D721Med (cell line): Measurements from ENCODE around the gene ATAD1.
"Not testable (repeated sequence)": the region's sequence is repeated elsewhere in the genome, so short reads cannot be mapped to it uniquely, and the experiment has no call there.

ENCODE experiments used
- DNase-seq: peaks from one replicate; pipeline ENCODE4 v3.0.0; 2011; ENCODE audit warnings: low spot score; ENCODE audit not compliant: insufficient read length
- FAIRE-seq: peaks from 2 replicates; lab custom pipeline; 2011; peaks lifted over from hg19 to GRCh38; lab: Jason Lieb, UNC
- TF ChIP-seq, protein P1 (sequence below): IDR thresholded peaks from 2 replicates; pipeline ENCODE4 v1.5.1; 2012; ENCODE audit warnings: mild to moderate bottlenecking, control low read depth; ENCODE audit not compliant: insufficient read depth; ENCODE audit errors: missing control alignments

Gene ATAD1

DNA sequence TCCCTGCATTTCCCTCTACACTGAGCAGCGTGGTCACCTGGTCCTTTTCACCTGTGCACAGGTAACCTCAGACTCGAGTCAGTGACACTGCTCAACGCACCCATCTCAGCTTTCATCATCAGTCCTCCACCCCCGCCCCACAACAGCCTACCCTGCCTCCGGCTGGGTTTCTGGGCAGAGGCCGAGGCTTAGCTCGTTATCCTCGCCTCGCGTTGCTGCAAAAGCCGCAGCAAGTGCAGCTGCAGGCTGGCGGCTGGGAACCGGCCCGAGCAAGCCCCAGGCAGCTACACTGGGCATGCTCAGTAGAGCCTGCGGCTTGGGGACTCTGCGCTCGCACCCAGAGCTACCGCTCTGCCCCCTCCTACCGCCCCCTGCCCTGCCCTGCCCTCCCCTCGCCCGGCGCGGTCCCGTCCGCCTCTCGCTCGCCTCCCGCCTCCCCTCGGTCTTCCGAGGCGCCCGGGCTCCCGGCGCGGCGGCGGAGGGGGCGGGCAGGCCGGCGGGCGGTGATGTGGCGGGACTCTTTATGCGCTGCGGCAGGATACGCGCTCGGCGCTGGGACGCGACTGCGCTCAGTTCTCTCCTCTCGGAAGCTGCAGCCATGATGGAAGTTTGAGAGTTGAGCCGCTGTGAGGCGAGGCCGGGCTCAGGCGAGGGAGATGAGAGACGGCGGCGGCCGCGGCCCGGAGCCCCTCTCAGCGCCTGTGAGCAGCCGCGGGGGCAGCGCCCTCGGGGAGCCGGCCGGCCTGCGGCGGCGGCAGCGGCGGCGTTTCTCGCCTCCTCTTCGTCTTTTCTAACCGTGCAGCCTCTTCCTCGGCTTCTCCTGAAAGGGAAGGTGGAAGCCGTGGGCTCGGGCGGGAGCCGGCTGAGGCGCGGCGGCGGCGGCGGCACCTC, 45.3 kb upstream of the ATAD1 start, which contains the start of the genes KLLN and PTEN:
Gene KLLN, minus strand, starts transcription at position 481 of the 891 bp plus-strand sequence. CDS start 1,046 bp downstream, outside the sequence.
Gene PTEN, plus strand, starts transcription at position 573 of the 891 bp plus-strand sequence. CDS start 845 bp downstream, outside the sequence.
- DNase-seq (peak; percentile 69), FAIRE-seq (no peak)
- TF ChIP-seq, protein P1, sequence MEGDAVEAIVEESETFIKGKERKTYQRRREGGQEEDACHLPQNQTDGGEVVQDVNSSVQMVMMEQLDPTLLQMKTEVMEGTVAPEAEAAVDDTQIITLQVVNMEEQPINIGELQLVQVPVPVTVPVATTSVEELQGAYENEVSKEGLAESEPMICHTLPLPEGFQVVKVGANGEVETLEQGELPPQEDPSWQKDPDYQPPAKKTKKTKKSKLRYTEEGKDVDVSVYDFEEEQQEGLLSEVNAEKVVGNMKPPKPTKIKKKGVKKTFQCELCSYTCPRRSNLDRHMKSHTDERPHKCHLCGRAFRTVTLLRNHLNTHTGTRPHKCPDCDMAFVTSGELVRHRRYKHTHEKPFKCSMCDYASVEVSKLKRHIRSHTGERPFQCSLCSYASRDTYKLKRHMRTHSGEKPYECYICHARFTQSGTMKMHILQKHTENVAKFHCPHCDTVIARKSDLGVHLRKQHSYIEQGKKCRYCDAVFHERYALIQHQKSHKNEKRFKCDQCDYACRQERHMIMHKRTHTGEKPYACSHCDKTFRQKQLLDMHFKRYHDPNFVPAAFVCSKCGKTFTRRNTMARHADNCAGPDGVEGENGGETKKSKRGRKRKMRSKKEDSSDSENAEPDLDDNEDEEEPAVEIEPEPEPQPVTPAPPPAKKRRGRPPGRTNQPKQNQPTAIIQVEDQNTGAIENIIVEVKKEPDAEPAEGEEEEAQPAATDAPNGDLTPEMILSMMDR: no peak

GRCh38 chr10:87862679-87863052, 44.6 kb upstream of the ATAD1 start:
- FAIRE-seq (no peak), DNase-seq (no peak)
- TF ChIP-seq, protein P1: no peak

DNA sequence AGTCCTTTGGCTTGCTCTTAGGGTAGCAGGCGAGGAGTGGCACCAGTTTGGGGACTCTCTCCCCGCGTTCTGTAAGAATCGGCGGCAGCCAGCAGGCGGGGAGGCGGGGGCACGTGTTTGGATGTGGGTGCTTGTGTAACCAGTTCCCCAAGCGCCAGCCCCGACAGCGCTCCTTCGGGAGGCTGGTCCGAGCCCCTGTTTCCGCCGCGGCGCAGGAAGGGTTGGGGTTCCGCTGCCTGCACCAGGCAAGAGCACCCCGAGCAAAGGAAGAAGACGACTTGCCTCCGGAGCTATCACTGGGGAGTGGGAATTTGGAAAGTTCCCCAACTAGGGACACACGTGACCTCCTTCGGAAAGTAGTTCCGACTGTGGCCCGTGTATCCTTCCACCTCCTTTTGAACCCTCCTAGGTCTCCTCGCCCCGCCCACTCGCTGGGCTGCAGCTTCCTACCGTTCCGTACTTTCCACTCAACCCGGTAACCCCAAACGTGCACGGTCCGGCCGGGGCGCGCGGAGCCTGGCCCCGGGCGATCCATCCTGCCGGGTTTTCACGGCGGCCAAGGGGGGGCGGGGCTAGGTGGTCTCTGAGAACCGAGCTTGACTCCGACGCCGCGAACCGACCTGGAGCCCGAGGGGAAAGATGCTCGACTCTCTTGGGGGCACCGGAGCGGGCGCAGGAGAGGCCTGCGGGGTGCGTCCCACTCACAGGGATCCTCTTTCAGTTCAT, 44.1 kb upstream of the ATAD1 start:
- FAIRE-seq: no peak
- peak; percentile 51 for DNase-seq

DNA sequence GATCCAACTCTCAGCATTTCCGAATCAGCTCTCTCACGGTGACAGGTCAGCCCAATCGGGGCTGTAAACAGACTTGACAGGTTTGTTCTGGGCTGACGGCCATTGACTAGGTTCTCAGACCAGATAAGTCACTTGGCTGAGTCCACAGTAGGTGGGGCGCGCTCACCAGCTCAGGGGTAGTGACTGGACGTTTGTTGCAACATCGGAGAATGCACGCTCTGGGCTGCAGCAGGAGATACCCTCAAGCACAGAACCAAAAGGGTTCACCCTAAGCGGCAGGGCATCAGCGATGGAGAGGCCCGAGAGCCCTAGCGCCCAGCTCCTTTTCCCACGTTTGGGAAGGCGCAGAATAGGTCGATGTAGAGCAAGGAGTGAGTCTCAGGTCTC, 43.5 kb upstream of the ATAD1 start:
- FAIRE-seq (no peak), DNase-seq (no peak)
- TF ChIP-seq, protein P1: no peak

More for the DNA sequence above, 44.1 kb upstream of the ATAD1 start:
- TF ChIP-seq, protein P1: no peak

DNA sequence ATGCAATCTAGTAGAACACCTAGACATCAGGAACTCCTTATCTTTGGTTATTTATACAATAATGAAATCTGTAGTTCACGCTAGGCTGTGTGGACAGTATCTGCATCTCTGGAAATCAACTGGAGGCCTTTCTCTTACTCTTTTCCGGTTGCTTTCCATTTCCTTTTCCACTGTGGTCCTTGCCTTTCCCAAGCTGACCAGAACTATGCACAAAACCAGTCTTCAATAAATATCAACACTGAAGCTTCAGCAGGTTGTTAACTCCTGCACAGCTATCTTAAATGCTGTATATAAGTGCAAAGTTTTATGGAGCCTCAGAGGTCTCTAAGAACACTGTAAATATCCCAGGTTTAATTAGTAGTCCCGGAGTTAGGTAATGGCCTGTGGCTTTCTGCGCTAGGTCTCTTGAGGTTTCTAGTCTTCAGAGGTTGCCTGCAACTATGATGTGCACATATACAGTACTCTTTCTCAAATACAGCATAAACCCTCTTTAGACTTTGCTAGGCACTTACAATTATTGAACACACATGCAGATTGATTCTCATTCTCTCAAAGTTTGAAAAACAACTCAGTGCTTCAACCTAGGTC, 42.9 kb upstream of the ATAD1 start:
- FAIRE-seq: no peak
- TF ChIP-seq, protein P1: no peak

GRCh38 chr10:87860156-87860795, 42.2 kb upstream of the ATAD1 start:
- DNase-seq: no peak
- TF ChIP-seq, protein P1: peak; percentile 59
- no peak for FAIRE-seq

More for the DNA sequence above, 42.9 kb upstream of the ATAD1 start:
- no peak for DNase-seq

DNA sequence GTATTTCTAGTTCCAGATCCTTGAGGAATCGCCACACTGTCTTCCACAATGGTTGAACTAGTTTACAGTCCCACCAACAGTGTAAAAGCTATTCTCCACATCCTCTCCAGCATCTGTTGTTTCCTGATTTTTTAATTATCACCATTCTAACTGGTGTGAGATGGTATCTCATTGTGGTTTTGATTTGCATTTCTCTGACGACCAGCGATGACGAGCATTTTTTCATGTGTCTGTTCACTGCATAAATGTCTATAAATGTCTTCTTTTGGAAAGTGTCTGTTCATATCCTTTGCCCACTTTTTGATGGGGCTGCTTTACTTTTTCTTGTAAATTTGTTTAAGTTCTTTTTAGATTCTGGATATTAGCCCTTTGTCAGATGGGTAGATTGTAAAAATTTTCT, 37.6 kb upstream of the ATAD1 start:
- DNase-seq, FAIRE-seq: not testable (repeated sequence)

- not testable (repeated sequence) for FAIRE-seq, DNase-seq
Measured at GRCh38 chr10:87855247-87855646, 37.2 kb upstream of the ATAD1 start.
